ENCODE data around the gene SPAG9.

DNA sequence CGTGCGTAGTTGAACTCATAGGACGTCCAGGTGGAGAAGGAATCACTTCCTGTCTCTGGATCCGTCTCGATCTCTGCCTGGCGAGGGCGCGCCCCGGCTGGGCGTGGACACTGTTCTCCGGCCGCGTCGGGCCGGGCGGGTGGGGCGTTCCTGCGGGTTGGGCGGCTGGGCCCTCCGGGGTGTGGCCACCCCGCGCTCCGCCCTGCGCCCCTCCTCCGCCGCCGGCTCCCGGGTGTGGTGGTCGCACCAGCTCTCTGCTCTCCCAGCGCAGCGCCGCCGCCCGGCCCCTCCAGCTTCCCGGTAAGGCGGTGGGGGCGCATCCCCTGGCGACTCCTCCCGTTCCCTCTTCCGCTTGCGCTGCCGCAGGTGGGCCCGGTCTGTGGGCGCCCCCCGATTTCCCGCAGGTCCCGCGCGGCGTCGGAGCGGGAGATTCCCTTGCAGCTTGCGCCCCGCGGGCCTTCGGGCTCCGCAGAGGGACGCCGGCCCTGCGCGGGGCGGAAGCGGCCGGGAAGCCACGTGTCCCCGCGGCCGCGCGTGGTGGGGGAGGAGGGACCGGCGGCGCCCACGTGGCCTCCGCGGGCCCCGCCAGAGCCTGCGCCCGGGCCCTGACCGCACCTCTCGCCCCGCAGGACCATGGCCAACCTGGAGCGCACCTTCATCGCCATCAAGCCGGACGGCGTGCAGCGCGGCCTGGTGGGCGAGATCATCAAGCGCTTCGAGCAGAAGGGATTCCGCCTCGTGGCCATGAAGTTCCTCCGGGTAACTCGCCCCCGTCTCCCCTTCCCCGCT, 45.7 kb upstream of the SPAG9 start, which contains the start of gene NME2:
- TF ChIP-seq, protein P1, sequence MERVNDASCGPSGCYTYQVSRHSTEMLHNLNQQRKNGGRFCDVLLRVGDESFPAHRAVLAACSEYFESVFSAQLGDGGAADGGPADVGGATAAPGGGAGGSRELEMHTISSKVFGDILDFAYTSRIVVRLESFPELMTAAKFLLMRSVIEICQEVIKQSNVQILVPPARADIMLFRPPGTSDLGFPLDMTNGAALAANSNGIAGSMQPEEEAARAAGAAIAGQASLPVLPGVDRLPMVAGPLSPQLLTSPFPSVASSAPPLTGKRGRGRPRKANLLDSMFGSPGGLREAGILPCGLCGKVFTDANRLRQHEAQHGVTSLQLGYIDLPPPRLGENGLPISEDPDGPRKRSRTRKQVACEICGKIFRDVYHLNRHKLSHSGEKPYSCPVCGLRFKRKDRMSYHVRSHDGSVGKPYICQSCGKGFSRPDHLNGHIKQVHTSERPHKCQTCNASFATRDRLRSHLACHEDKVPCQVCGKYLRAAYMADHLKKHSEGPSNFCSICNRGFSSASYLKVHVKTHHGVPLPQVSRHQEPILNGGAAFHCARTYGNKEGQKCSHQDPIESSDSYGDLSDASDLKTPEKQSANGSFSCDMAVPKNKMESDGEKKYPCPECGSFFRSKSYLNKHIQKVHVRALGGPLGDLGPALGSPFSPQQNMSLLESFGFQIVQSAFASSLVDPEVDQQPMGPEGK (tag by site-specific recombination; IDR thresholded peaks at IDR 0.05) = no peak; the same call in 1 of the 2 replicates
- TF ChIP-seq ZNF704 (tag by site-specific recombination; IDR thresholded peaks at IDR 0.05) (no peak), ZNF426 (tag by site-specific recombination; IDR thresholded peaks at IDR 0.05) (no peak), ZNF76 (tag by site-specific recombination; IDR thresholded peaks at IDR 0.05; ENCODE audit: borderline replicate concordance, low read depth) (no peak; the same call in 1 of the 2 replicates), CTCF (tag by site-specific recombination; IDR thresholded peaks at IDR 0.05) (peak; percentile 48), REST (tag by site-specific recombination; IDR thresholded peaks at IDR 0.05) (no peak), ZNF174 (tag by site-specific recombination; IDR thresholded peaks at IDR 0.05) (no peak), ZIC2 (tag by site-specific recombination; IDR thresholded peaks at IDR 0.05) (peak; percentile 47; the same call in 1 of the 2 replicates), ZNF292 (tag by site-specific recombination; IDR thresholded peaks at IDR 0.05; ENCODE audit: borderline replicate concordance, low read depth) (no peak), ZNF645 (tag by site-specific recombination; IDR thresholded peaks at IDR 0.05) (no peak), ZNF155 (tag by site-specific recombination; IDR thresholded peaks at IDR 0.05) (no peak), KLF10 (tag by site-specific recombination; IDR thresholded peaks at IDR 0.05) (peak; percentile 57; the same call in 1 of the 2 replicates), ZNF274 (IDR thresholded peaks at IDR 0.05; ENCODE audit: low read length) (no peak), ZNF274 (tag by site-specific recombination; IDR thresholded peaks at IDR 0.05; ENCODE audit: borderline replicate concordance) (no peak), YY1 (tag by site-specific recombination; IDR thresholded peaks at IDR 0.05) (0 out of 2 replicates have a peak, but pooled peaks have one; percentile 32)
